Activated CD8-positive, alpha-beta memory T cell treated with anti-CD3 and anti-CD28 coated beads, Interleukin-2, amount 50 U/mL, for 1 hour (primary cell): ENCODE data around the gene FEZ2.

Source experiments
- DNase-seq: peaks from one replicate; pipeline ENCODE4 v3.0.0-alpha.2; 2020; ENCODE audit errors: extremely low read depth

FEZ2 gene

DNA sequence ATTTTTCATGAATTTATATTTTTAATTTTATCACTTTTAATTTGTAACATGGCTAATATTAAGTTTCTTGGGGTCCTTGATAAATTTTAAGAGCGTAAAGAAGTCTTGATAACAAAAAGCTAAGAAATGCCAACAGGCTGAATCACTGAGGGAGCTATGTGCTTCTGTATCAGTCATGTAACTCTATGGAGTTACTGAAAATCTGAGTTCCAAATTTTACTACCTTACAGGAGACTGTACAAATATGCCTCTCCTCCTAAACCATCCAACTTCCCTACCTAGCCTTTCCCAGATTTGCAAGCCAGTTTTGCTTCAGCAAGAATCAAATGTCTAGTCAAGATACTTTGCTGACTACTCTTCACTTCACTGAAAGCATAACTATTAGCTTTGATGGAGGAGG lies 35.7 kb downstream of the FEZ2 start:
- DNase-seq: no peak

DNA sequence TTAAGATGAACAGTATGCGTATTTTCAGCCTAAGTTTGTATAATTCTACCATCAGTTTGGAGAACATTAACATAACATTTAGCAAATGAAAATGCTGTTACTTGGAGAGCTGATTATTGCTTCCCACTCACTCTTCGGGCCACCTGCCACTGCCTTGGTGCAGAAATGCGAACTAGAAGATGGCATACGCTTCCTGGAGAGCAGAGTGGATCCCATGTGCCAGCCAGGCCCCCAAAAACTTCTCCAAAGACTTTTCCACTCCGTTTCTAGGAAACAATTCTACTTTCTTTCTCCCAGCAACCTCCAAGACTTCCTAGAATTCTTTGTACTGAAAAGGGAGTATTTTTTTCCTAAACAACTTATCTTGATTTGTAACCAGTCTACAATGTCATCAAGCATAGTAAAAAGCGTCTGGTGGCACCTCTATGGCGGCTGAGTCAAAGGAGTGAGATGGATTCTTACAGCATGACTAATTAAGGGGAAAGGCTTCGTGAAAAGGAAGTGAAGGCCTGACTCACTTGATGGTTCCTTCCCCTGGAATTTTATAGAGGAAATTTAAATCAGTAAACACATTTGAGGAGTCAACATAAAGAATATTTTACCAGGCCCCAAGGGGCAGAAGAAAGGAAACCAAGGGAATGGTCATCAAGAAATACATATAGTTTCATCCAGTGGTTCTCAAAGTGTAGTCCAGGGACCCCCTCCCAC lies 36.6 kb downstream of the FEZ2 start:
- no peak for DNase-seq

- no peak for DNase-seq
Measured at GRCh38 chr2:36560726-36561125, 37.2 kb downstream of the FEZ2 start.

DNA sequence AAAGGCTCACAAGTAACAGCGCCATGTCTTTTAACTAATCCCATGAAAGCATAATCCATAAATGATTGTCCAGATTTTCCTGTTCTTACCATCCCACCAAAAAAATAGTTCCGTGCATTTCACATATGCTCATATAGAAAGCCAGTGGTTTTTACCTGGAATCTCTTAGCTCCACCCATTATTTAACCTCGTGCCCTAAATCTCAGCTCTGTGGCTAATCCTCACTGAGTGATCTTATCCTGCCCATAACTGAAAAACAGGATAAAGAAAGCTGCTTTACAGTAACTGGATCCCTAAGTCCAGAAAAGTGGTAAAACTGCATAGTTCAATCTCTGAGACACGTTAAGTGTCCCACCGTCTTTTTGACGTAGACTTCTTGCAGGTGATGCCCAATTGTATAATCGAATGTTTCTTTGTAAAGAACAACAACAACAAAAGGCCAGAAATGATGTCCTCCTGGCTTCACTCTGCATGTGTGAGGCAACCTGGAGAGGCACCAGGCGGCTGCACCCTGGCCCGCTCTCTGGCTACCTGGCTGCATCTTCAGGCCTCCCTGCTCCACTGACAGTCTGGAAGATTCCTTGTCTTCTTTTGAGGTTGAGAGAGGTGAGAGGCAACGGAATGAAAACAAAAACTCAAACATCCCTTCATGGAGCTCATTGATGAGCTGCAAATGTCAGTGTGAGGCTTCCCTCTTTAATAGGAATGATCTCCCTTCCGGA lies 38.6 kb downstream of the FEZ2 start:
- DNase-seq: no peak

DNA sequence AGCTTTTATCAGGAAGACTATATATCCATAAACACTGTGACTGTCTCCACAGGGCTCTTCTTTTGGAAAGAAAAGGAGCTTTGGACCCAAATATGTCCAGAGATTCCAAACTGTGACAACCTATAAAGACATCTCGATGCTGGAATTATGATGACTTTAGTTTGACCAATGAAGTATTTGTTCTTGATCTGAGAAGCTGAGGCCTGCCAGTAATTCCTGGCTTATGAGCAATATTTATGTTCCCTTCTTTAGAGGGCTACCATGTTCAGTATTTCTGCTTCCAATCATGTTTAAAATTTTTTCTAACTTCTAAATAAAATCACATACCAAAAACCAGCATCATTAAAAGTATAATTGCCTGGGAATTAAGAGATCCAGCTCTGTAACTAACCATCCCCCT lies 41.1 kb downstream of the FEZ2 start:
- DNase-seq: no peak

GRCh38 chr2:36555789-36556188 lies 42.2 kb downstream of the FEZ2 start:
- DNase-seq: no peak

GRCh38 chr2:36554531-36554930 lies 43.4 kb downstream of the FEZ2 start:
- no peak for DNase-seq

- no peak for DNase-seq
Measured at GRCh38 chr2:36553683-36554082, 44.3 kb downstream of the FEZ2 start.

GRCh38 chr2:36550006-36550405 lies 48.0 kb downstream of the FEZ2 start:
- no peak for DNase-seq

- DNase-seq: no peak
Measured at GRCh38 chr2:36549165-36549574, 48.8 kb downstream of the FEZ2 start.

- DNase-seq: no peak
Measured at GRCh38 chr2:36547906-36548305, 50.1 kb downstream of the FEZ2 start.

DNA sequence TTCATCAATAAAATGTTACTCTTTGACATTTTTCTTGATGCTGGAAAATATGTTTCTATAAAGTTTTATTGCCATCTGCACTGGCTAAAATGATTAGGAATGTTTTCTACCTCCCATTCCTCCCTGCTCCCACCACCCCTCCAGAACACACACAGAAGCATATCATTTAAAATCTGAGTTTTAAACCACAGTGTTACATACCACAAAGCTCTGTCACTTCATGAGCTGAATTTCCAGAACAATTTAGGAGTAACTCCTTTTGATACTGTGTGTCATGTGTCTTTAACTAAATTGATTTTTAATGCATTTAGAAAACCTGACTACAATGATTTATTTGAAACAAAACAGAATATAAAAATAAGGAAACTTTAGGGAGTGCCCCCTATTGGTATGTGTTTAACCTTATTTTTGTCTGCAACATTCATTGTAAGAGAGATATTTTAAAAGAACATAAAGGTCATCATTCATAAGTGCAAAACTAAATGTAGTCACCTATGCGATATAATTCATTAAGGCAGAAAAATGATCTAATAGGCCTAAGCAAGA lies 52.0 kb downstream of the FEZ2 start:
- DNase-seq: no peak

DNA sequence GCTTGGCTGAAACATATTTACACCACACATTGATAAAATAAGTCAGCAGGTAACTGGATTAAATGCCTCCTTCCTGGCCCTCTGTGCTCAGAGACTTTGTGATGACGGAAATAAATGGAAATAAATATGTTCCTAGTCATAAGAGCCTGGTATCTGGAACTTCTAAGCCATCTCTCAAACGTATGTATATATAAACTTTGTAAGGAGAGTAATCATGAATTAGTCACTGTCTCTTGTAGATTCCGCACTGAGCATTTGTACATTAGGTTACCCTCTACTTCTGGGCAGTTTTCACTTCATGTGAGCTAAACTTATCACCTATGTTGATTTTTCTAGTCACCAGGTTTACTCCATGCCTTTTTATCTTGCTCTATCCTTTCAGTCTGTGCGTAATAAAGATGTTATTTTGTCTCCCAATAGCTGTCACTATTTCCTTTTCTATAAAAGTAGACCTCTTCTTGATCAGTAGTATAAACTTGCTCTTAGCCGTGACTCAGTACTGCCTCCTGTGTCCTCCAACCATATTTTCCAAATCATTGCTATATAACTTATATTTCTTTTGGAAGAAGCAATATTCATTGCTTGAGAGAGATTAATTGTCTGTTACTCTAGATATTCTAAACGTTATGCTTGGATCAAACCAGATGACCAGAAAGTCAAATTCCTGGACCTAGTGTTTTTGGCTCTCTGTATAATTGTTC lies 53.2 kb downstream of the FEZ2 start:
- no peak for DNase-seq

GRCh38 chr2:36541891-36542595 lies 55.9 kb downstream of the FEZ2 start:
- no peak for DNase-seq

GRCh38 chr2:36540986-36541754 lies 56.8 kb downstream of the FEZ2 start:
- no peak for DNase-seq

- no peak for DNase-seq
Measured at GRCh38 chr2:36539631-36540030, 58.3 kb downstream of the FEZ2 start.

- DNase-seq: no peak
Measured at GRCh38 chr2:36538335-36538734, 59.6 kb downstream of the FEZ2 start.

DNA sequence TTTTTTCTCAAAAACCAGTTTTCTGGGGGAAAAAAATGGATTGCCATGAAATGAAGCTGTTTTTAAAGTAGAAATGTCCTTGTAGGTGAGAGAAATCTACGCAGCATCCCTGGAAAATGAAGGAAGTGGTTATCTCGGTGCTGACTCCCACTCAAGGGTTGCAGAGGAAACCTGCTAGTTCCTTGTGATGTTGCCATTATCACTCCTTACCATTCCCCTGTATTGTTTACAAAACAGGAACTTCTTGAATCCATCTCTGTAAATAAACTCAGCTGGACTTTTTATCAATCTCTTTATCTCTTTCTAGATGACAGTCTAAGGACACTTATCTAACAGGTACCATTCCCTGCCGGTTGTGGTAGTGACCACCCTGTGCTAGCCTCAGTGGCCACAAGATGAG lies 61.2 kb downstream of the FEZ2 start:
- no peak for DNase-seq

DNA sequence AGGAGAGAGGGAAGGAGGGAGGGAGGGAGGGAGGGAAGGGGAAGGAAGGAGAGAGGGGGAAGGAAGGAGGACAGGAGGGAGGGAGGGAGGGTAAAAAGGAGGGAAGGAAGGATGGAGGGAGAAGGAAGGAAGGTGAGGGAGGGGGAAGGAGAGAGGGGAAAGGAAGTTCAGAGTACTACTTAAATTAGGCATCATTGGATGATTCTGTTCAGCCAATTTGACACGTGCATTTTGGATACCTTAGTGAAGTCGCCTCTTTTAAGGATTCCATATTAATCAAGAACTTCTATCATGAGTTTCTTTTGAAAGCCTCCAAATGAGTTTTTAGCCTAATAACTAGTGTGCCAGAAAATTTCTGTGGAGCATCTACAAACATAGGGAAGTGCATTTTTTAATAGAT lies 62.9 kb downstream of the FEZ2 start:
- no peak for DNase-seq

GRCh38 chr2:36534275-36534799 lies 63.6 kb downstream of the FEZ2 start:
- no peak for DNase-seq

DNA sequence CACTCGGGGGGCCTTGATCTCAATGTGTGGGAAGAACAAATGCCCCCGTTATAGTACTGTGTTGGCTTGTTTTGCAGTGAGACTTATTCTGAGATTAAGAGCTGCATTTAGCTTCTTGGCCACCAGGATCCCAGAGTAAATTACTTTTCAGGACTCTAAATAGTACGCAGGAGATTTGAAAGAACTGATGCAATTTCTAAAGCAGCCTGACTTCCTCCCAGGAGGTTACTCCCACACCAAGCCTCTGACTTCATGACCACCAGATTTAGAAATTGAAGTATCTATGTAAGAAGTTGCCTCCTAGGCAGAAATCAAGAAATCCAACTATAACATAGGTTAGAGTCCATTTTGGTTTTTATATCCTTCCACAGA lies 67.0 kb downstream of the FEZ2 start:
- DNase-seq: no peak
